Femur (tissue), 1 donor: ENCODE results near the gene AGT.

Experiments
- DNase-seq: peaks from one replicate; pipeline ENCODE4 v3.0.0-alpha.2; 2017

Gene AGT

DNA sequence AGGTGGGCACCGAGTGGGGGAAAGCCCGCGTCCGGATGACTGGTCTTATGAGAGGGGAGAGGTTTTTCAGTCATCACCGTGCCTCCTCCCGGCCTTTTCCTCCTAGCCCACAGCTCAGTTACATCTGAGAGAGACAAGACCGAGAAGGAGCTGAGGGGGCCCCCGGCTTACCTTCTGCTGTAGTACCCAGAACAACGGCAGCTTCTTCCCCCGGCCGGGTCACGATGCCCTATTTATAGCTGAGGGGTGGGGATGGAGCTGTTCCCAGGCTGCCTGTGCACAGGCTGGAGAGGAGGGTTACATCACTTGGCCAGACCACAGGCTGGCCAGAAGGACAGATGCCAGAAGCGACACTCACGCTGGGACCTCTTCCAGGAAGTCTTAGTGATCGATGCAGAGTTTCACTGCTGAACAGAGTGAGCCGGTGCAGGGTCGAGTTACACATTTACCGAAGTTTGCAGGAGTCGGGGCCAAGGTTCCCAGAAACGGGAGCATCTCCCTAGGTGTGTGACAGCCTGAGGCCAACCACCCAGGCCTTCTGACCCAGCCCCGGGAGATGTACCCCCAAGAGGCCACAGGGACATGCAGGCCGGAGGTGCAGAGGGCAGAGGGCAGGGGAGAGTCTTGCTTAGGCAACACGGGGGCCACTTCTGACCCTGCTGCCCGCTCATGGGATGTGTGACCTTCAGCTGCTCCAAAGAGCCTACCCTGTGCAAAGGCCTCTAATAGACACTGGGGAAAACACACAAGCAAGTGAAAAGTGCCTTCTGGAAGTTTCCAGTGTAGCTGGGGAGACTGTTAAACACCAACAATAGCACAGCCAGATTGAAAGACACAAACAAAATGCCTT lies at the start of gene AGT:
AGT (minus strand) TSS at position 208 of the 850 bp plus-strand sequence. CDS start 3,299 bp downstream, outside the sequence.
- DNase-seq, result peak; percentile 92

DNA sequence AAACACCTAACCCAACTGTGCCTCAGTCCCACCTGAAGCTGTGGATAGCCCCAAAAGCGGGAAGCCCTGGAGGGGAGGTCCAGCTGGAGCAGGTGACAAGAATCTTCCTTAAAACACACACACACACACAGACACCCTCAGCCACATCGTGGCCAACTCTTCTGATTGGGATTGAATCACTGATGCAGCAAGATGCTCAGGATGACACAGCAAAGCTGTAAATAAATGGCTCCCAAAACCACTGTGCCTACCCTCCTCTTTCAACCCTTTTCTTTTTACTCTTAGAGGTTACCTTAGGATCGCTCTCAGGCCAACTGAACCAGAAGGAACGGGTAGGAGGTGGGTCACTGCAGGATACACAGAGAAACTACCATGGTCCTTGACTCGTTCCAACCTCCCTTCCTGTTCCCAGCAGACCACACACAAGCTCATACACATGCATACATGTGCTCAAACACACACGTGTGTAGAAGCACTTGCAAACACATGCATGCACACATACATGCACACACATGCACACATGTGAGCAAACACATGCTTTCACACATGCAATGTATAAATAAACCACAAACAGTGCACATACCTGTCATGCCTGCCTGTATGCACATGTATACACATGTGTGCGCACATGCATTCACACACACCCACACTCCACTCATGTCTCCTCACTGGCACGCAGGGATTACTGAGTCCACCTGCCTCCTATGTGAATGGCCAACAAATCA lies 47.7 kb upstream of the AGT start:
- no peak for DNase-seq

DNA sequence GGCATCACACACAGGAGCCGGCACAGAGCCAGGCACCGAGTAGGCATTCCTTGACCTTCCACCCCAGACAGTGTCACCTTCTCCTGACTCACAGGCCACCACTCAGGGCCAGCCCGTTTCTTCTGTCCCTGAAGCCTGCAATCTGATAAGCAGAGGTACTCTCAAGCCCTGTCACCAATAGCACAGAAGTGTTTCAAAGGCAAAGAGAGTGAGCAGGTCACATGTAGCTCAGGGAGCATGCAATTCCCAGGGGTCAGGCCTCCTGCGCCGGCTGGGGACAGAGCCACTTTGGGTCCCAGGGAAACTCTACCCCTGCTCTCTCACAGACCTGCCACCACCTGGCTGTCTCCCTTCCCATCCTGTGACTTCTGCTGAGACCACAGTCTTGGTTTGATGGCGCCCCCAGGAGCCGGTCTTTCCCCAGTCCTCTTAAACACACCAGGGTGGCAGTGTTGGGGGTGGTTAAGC lies 46.5 kb upstream of the AGT start:
- DNase-seq, result no peak

DNA sequence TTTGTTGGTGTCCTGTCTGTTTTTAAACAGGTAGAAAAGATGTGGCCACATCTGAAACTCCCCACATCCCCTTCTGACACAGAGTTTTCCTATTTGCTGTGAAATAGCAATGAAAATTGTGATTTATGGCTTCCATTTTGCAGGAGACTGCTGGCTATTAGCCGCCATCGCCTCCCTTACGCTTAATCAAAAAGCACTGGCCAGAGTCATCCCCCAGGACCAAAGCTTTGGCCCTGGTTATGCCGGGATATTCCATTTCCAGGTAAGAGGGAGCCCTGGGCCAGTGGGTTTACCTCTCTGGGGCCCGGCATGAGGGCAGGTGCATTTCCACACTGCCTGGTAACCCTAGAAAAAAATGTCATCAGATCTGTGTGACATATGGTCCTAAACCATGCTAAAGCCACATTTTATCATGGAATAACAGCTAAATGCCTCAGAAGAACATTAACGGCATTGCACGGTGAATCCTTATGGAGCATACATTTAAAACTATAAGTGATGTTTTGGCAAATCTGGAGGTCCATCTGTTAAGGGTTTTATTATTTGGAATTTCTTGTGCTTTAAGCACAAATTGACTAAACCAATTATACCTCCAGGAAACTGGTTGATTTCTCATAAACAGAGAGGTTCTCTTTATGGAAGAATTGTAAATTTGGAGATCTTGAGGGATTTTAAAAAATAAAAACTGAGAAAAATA lies 45.6 kb upstream of the AGT start:
- no peak for DNase-seq

DNA sequence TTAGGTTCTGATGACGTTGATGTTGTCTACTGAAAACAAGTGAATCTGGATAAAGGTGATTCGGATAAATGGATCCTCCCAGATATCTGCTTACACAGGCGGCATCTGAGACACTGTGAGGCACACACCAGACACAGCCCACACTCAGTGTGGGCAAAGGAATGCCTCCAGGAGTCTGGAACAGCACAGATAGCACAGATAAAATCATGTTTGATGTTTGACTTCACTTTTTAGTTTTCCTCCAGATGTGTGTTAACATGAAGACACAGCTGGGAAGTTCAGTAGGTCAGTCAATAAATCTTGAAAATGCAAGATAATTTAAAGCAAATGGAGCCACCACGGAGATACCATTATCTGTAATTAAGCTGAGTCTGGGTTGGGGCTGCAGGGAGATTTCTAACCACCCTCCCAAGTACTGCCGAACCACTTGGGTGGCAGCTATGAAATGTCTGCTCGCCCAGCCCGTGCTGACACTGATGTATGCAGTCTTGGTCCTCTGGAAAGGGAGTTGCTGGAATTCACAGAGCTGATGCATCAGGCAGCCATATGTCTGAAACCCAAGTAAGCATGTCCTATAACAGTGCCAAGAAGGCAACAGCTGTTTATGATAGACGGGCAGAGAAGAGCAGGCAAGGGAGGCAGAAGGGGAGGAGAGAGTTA lies 44.9 kb upstream of the AGT start:
- peak; percentile 61 for DNase-seq

DNA sequence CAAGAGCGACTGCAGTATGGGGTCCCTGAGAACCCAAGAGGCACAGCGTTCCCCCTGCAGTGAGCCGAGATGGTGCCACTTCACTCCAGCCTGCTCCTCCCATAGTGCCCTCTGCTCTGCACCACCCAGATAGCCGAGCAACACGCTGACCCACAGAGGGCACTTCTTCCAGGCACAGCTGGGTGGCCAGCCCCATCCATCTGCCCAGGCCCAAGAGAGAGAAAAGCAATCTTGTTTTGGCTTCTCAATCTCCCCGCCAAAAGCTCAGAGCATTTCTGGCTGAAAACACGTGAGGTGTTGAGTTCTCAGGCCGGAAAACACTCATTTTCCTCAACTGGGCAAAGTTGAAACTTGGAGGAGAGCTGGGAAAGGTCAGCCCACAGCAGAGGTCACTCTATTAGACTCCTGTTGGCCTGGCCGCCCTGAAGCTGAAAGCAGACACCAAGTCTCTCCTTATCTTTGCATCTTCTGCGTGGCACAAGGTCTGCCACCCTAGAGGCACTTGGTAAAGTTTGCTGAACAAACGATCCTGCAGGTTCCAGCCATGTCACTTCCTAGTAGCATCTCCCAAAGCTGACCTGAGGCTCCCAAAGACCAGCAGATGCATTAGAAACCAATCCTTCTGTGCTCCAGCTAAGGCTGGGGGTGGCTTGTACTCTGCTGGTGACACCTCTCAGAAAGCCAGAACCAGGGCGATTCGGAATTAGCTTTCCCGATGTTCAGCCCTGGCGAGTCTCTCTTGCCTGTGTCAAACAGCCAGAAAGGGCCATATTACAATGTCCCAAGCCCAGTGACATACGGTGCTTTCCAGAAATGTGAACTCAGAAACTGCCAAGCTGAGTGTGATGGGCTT lies 44.2 kb upstream of the AGT start:
- no peak for DNase-seq

DNA sequence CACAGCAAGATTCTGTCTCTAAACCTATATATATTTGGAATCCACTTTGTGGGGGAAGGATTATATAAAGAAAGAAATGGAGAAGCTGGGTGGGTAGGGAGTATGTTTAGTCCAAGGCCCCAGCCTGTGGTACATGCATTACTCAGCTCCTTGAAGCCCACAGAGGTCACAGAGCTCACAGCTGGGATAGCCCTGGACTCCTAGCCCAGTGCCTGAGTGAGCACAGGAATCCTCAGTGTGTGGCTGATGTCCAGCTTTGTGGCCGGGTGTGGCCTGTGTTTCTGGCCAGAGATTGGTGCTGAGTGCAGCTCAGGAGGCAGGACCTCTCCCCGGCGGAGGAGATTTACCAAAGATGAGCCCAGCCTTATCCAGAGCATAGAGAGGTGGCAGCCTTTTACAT lies 40.9 kb upstream of the AGT start:
- DNase-seq, result peak; percentile 43

DNA sequence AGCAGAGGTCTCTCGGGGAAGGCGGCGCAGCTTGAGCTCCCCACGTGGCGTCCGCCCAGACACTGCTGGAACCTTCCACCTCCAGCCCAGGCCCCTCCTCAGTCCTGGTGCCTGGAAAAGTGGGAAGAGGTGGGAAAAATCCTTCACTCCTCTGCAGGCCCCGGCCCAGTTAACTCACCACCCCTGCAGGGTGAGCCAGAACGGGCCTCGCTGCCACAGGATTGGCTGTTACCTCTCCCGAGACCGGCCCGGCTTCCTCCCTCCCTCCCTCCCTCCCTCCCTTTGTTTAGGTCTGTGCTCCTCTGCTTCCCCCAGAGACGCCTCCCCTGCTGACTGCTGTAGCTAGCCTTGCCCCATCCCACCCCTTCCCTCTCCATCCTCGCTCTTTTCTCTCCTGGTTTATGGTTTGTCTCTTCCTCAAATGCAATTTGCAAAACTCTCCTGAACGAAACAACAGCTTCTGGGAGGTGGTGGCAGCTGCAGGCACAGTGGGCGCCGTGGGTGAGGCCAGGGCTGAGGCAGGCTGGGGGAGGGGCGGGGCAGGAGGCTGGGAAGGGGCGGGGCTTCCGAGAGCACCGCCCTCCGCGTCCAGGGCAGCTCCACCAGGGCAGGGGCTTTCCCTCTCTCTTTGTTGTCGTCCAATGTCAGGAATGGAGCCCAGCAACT lies 39.8 kb upstream of the AGT start:
- peak; percentile 52 for DNase-seq

DNA sequence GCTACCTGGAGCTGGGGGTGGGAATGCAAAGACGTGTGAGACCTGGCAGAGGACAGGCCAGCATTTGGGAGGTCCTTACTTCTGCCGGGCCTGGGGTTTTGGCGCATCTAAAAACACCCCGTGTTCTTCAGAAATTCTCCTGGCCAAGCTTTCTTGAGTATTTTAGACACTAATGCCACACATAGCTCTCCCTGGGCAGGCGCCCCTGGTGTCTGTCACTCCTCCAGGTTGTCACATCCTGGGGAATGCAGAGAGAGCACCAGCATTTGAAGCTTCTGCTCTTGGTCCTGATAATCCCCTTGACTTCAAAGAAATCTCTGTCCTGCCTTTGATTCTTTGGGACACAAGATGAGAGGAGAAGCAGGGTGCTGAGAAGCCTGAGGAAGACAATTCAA lies 39.3 kb upstream of the AGT start:
- DNase-seq, result no peak

DNA sequence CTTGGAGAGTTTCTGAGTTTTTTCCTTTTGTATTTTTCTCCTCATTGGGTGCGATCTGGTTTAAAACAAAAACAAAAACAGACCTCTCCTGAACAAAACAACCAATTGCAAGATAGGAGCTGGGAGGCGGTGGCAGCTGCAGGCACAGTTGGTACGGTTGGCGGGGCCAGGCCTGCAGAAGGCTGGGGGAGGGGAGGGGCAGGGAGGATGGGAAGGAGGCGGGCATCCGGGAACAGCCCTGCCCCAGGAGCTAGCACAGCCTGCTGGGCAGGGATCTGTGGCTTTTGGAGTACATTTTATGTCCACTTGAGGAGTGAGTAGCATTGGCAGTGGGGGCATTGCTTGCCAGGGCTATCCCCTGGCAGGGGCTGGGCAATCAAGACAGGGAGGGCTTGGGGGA lies 38.5 kb upstream of the AGT start:
- DNase-seq, result peak; percentile 69

DNA sequence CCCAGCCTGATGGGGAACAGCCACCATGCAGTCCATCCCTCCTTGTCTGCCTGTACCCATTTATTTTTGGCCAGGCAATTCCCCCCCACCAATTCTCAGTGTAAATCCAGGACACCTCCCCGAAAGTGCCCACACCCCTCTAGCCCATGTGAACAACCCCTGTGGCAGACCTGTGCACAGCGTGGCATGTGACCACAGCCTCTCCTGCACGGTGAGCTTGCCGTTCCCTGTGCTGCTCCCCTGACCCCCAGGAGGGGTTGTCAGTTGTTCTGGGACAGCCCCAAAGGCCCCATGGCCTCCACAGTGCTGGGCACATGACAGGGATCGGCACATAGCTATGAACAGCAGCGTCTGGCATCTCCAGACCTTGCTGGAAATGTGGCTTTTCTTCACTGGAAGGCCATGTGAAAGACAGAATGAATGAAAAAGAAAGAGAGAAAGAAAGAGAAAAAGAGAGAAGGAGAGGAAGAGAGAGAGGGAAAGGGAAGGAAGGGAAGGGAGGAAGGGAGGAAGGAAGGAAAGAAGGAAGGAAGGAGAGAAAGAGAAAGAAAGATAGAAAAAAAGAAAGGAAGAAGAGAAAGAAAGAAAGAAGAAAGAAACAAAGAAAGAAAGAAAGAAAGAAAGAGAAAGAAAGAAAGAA lies 37.2 kb upstream of the AGT start:
- no peak for DNase-seq

DNA sequence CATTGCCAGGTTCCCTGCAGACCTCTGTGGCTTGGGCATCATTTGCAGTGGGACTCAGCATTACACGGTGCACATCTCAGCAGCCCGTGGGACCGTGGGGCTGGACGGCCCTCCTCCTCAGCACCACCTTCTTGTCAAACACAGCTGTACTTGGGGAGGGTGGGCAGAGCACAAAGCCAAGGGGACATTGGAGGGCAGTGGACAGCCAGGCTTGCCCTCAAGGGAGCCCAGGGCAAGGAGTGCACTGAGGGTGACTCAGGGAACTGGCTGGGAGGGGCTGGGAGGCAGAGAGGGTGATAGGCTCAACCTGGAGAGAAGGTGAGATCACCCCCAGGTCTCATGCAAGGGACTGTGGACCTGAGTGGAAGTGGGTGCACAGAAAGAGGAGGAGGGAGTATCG lies 36.7 kb upstream of the AGT start:
- DNase-seq, result no peak

DNA sequence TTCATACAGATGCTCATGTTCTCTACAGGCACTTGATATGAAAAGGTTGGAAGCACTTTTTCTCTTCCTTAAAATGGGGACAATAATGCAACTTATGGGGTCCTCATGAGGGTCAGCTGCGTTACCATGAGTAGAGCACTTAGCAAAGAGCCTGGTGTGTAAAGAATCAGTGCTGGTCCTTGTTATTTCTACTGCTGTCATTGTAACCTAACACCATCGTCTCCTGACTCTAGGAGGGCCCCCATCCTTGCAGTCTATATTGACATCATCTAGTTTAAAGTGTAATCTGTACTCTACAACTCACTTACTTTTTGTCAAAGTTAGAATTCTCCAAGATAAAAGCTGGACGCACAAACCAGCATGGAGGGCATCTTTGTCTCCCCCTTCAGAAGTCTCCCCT lies 35.7 kb upstream of the AGT start:
- DNase-seq, result no peak

DNA sequence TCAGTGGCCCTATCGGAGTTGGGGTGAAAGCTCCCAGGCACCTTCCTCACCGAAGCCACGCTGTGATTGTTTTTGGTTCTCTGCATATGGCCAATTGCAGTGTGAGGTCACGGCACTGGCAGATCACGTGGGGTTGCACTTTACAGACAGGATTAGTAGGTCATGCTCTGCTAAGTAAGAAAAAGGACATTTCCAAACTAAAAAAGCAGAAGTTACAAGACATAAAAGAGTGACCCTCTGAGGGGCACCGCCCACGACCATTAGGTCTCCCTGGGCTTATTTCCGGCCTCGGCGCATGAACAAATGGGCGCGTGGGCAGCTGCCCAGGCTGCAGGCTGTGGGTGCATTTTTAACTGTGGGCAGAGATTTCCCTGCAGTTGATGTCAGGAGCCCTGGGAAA lies 35.2 kb upstream of the AGT start:
- no peak for DNase-seq

DNA sequence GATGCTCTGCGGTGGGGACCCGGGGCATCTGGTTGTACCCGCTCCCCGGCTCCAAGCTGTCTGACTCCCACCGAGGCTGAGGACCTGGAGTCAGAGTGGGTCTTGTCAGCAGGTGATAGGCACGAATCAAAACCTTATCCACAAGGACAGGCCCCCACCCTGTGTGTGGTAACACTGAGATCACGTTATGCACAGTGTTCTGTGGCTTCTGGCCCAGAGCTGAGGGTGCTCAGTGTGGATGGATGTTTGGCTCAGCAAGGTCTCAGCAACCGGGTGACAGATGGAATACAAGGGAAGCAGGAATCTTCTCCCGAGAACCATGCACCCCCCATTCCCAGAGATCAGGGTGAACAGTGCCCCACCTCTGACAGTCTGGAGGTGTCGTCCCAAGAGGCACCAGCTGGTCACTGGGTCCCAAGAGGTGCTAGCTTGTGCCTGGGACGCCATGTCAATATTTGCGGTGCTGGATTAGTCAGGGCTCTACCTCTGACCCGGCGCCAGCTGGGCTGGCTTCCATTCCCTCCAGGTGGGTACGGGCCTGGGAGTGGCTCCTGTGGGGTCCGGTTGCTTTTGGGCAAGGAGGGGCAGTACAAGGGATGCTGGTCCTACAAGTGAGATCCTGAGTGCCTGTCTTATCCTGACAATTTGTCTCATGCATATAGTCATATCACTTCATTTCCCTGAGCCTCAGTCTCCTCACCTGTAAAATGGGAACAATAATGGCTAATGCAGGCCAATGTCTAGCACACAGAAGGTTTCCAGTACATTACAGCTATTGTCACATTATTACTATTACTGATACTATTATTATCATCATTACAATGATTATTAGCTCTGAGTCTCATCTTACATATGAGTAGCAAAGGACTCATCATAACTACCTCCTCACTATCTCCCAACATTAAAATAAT lies 34.2 kb upstream of the AGT start:
- no peak for DNase-seq

DNA sequence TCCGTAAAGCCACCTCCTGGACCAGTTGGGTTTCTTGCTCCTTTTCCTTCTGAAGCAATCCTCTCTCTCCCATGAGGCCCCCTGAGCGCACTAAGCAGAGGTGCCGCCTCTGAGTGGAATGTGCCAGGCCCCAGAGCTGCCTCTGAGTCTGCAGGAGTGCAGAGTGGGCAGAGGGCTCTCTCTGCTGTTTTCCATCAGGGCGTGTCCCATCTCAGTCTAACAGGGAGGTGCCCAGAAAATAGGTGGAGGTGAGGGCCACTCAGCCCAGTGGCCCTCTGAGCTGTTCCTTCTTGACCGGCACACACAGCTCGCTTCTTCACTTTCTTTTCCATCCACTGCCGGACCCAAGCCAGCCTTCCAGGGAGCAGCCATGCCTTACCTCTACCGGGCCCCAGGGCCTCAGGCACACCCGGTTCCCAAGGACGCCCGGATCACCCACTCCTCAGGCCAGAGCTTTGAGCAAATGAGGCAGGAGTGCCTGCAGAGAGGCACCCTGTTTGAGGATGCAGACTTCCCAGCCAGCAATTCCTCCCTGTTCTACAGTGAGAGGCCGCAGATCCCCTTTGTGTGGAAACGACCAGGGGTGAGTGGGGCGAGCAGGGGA lies 33.3 kb upstream of the AGT start, which contains the start of gene CAPN9:
CAPN9 (plus strand) TSS at position 262 of the 604 bp plus-strand sequence; CDS start at position 371, 109 bp downstream.
- no peak for DNase-seq

DNA sequence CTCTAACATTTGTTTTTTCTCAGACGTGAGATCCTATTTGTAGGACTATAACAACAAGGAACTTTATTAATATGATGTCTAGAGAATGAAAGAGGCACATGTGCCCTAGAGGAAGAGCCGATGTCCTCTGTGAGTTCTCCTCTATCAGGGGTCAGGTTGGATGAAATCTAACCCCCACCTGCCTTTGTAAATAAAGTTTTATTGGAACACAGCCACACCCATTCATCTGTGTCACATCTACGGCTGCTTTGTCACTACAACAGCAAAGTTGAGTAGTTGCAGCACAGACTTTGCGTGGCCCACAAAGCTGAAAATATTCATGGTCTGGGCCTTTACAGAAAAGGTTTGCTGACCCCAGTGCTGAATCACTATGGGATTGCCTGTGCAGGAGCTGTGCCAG lies 32.7 kb upstream of the AGT start:
- no peak for DNase-seq

DNA sequence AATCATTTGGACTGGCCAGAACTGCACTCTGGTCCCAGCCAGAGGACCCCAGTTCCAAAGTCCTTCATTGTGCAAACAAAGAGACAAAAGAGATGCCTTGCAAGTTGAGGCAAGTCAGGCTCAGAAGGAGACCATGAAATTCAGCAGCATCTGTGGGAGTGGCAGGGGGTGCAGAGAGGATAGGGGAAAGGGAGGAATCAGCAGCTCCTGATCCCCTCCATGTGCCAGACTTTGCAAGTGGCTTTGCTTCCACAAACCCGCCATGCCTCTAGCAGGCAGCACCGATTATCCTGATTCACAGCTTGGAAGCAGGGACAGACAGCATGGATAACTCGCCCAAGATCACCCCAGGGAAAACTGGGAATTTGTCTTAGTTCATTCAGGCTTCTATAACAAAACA lies 31.1 kb upstream of the AGT start:
- no peak for DNase-seq

DNA sequence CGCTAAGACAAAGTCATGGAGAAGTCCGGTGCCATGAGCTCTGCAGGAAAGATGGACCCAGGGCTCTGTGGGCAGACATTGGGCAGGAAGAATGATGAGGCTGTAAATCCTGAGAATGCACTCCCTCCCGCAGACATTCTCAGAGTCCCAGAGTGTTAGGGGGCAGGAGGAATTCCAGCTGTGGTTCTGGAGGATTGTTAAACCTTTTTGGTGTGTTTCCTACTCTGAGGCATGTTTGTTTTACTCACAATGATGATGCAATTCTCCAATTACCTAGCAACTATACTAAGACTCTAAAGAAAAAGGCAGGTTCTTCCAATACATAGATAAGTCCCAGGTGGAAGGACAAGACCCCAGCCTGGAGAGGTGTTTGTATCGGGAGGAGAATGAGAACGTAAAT lies 30.5 kb upstream of the AGT start:
- DNase-seq, result no peak
